Measurements from ENCODE around the gene PRELID2. TPM values are rescaled to one million over a fixed set of nuclear protein-coding genes. Genes with fewer than 3 reads are reported as not detected.
"Not testable (repeated sequence)": the region's sequence is repeated elsewhere in the genome, so short reads cannot be mapped to it uniquely, and the experiment has no call there.

The PRELID2 gene
- total RNA-seq, 2 donors from 2014 or later: 13.9 to 37.6 TPM

DNA sequence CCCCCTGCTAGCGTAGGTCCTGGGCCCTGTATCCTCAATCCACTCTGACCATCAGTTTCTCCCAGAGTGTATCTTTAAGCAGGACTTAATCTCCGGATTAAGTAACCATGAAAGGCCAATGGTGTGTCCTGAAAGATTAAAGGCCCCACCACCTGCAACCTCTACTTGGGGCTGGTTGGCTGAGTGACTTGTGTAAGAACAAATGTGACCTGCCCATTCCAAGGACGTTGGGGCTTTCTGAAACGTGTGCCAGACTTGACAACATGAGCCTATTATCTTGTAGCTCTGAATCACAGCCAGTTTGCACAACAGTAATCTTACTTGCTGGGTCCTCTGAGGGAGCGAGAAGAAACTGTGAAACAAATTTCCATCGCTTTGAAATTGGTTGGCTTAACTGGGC is 3.1 kb upstream of the PRELID2 start:
- TF ChIP-seq CTCF (IDR thresholded peaks at IDR 0.05): no peak
- H3K4me3 ChIP-seq: no peak overlapping the region
- H3K27ac ChIP-seq: peak overlapping the region; percentile 5 to 55
- H3K27me3 ChIP-seq: no peaks in the 10 kb centered on the region
- H3K9me3 ChIP-seq: no peaks in the 10 kb centered on the region
- DNase-seq (ENCODE audit: low spot score): no peak
- peaks cover 0 to 20% of the 10 kb centered on the region in 2 donors for H3K4me1 ChIP-seq
- H3K36me3 ChIP-seq: no peaks in the 10 kb centered on the region

DNA sequence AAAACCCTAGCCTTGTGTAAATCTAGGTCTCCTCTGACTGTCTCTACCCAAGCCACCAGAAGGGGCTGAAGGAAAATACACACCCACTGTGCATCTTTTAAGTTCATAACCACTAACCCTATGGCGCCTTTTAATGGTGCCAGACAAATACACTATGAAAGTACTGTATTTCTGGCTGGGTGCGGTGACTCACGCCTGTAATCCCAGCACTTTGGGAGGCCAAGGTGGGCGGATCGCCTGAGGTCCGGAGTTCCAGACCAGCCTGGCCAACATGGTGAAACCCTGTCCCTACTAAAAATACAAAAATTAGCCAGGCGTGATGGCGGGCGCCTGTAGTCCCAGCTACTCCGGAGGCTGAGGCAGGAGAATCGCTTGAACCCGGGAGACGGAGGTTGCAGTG is 1.1 kb upstream of the PRELID2 start:
- not testable (repeated sequence) for H3K9me3 ChIP-seq; DNase-seq (ENCODE audit: low spot score); H3K27me3 ChIP-seq; H3K36me3 ChIP-seq; H3K4me3 ChIP-seq
- Histone ChIP-seq H3K4me1 (peaks cover 0 to 20% of the 10 kb centered on the region in 2 donors), H3K27ac (peak overlapping the region; percentile 75 to 89)

GRCh38 chr5:145835848-145836239 is 702 bp upstream of the PRELID2 start:
- Histone ChIP-seq H3K4me1 (peaks cover 0 to 24% of the 10 kb centered on the region in 2 donors), H3K36me3 (no peaks in the 10 kb centered on the region), H3K4me3 (peak overlapping the region; percentile 65 to 66), H3K27ac (peak overlapping the region; percentile 75 to 89), H3K9me3 (no peaks in the 10 kb centered on the region), H3K27me3 (no peaks in the 10 kb centered on the region)
- TF ChIP-seq CTCF (IDR thresholded peaks at IDR 0.05): no peak
- DNase-seq (ENCODE audit: low spot score): no peak

GRCh38 chr5:145834554-145834916 is 607 bp downstream of the PRELID2 start:
- no peaks in the 10 kb centered on the region for H3K9me3 ChIP-seq
- no peak for DNase-seq (ENCODE audit: low spot score)
- peak overlapping the region; percentile 75 to 89 for H3K27ac ChIP-seq
- no peak for TF ChIP-seq CTCF (IDR thresholded peaks at IDR 0.05)
- H3K27me3 ChIP-seq: no peaks in the 10 kb centered on the region
- peaks cover 0 to 32% of the 10 kb centered on the region in 2 donors for H3K4me1 ChIP-seq
- no peaks in the 10 kb centered on the region for H3K36me3 ChIP-seq
- H3K4me3 ChIP-seq: peak overlapping the region; percentile 65 to 66

- no peak for TF ChIP-seq CTCF (IDR thresholded peaks at IDR 0.05)
- Histone ChIP-seq H3K4me3 (no peak overlapping the region), H3K36me3 (no peaks in the 10 kb centered on the region), H3K9me3 (no peaks in the 10 kb centered on the region), H3K27me3 (no peaks in the 10 kb centered on the region), H3K4me1 (peaks cover 0 to 36% of the 10 kb centered on the region in 2 donors), H3K27ac (no peak overlapping the region)
- DNase-seq (ENCODE audit: low spot score): no peak
Observed at GRCh38 chr5:145833631-145834200, 1.4 kb downstream of the PRELID2 start.

DNA sequence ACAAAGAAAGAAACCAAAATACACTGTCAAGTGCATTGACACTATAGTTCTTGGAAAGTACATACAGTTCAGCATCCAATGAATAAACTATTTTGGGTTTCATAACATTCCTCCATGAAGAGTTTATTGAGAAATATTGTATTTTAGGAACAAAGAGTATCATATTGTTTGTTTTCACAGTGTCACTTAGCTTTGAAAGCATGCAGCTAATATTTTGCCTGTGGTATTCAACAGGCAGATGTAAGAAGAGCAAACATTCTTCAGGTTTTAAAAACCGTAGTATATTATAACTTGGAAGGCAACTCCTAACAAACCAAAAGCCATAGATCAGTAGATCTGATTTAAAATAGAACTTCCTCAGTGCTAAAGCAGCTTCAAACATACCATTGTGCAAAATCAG is 4.5 kb downstream of the PRELID2 start:
- Histone ChIP-seq H3K9me3 (no peaks in the 10 kb centered on the region), H3K36me3 (no peaks in the 10 kb centered on the region), H3K27ac (no peak overlapping the region), H3K4me3 (no peak overlapping the region), H3K4me1 (peaks cover 0 to 30% of the 10 kb centered on the region in 2 donors), H3K27me3 (no peaks in the 10 kb centered on the region)
- no peak for DNase-seq (ENCODE audit: low spot score)
- TF ChIP-seq CTCF (IDR thresholded peaks at IDR 0.05): no peak

All from right atrium auricular region (tissue), 2 donors.